Stimulated activated CD8-positive, alpha-beta memory T cell treated with anti-CD3 and anti-CD28 coated beads, Interleukin-12 subunit alpha, Interleukin-12 subunit beta, amount 100 ng/mL, for 4 hours (primary cell): ENCODE results near the gene EFCAB14.
"Not testable (repeated sequence)": the region's sequence is repeated elsewhere in the genome, so short reads cannot be mapped to it uniquely, and the experiment has no call there.

Source experiments
- DNase-seq: peaks from one replicate; pipeline ENCODE4 v3.0.0-alpha.2; 2020; ENCODE audit warnings: low read depth

The EFCAB14 gene

DNA sequence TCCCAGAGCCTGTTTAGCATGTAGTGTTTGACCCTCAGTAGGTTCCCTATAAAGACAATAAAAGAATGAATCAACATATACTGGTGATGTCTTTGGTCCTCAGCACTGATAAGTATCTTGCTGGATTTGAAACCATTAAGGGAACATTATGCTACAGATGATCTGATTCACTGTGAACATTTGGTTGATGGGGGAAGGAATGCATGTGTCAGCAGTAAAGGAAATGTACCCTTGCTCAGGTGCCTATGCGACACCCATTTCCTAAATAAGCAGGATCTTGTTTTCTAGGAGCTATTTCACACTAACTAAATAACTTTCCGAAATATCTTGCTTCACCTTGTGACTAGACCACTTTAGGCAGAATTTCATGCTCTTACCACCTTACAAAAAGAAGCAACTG, 34.2 kb downstream of the EFCAB14 start:
- no peak for DNase-seq

DNA sequence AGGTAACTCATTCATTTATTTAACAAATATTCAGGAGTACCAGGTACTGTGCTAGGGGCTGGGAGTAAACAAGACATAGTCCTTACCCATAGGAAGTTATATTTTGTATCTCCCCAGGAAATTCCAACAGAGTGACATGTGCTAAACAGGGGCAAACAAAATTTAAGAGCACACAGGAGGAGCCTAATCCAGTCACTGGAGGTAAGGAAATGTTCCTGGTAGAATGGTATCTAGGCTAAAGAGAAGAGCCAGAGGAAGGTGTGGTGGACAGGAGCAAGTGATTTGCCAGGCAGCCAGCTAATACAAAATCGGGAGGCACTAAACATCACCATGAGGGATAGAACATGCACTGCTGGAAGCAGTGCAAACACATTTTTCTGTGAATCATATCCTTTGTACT, 36.9 kb downstream of the EFCAB14 start:
- no peak for DNase-seq

DNA sequence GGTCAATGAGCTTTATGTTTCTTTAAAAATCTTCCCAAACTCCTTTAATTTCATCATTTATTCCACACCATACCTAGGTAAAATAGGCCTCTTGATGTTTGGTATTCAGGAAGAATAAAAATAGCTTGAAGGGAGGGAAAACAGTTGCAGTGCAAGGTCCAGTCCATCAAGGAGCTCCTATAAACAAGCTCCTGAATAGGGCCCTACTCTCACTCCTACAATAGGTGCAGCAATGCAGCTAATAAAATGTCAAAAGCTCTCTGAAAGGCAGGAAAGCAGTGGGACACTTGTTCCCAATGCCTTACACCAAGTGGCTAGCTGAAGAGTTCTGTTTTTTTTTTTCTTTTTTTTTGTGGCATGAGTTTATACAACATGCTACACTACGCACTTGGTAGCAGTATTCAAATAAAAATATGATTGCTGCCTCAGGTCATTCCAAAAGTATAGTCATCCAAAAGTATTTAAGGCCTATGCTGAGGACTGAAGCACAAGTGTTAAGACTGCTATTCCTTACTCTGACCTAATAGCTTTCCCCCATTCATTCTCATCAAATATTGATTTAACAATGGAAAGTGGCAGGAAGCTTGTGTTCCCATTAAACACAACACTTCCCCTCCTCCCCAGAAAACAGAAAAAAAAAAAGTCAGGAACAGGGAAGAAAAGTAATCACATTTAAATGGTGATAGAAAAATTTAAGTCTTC, 37.4 kb downstream of the EFCAB14 start:
- no peak for DNase-seq

DNA sequence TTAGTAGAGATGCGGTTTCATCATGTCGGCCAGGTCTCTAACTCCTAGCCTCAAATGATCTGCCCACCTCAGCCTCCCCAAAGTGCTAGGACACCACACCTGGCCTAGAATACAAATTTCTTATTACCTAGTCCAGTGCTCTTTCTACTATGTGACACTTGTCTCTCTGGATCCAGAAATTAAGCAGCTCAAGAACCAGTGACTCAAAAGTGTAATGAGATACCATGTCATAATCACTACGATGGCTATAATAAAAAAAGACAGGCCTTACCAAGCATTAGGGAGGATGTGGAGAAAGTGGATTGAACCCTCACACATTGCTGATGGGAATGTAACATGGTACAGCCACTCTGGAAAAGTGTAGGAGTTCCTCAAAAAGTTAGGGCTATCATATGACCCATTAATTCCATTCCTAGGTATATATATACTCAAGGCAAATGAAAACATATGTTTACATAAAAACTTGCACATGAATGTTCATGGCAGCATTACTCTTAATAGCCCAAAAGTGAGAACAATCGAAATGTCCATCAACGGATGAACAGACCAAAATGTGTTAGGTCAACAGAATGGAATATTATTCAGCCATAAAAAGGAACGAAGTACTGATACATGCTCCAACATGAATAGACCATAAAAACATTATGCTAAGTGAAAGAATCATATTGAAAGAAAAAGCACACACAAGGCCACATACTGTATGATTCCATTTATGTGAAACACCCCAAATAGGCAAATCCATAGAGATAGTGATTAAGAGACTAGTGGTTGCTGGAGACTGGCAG, 38.9 kb downstream of the EFCAB14 start:
- no peak for DNase-seq

DNA sequence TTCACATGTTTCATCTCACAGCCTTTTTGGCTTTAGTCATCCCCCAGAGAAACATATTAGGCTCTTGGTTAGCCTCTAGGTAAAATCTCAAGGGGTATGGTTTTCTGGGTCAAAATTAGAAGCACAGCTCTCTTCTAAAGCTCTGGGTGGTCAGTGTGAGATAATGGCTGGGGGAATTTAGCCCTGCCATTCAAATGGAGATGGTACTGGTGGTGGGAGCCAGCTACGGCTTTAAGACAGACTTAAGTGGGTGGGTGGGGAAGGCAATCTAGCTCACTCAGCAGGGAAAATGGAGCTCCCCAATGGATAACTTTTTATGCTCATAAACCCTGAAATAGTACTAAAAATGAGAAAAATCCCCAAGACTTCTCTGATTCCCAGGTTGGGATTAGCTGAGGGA, 41.6 kb downstream of the EFCAB14 start:
- no peak for DNase-seq

DNA sequence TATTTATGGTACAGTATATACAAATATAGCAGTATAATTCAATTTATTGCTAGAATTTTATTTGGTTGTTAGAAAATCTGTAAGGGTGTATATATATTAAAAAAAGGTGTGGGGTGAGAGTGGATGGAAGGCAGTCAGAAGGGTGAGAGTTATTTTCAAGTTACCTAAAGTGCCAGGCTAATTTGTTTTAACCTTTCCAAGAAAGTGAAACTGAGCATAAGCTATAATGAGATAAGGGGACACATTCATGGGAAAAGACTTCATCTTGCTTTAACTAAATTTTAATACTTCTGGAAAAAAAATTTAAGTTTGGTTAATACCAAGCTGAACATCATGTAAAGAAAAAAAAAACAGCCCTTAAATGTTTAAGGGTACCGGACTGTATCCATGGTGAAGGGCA, 42.4 kb downstream of the EFCAB14 start:
- no peak for DNase-seq

DNA sequence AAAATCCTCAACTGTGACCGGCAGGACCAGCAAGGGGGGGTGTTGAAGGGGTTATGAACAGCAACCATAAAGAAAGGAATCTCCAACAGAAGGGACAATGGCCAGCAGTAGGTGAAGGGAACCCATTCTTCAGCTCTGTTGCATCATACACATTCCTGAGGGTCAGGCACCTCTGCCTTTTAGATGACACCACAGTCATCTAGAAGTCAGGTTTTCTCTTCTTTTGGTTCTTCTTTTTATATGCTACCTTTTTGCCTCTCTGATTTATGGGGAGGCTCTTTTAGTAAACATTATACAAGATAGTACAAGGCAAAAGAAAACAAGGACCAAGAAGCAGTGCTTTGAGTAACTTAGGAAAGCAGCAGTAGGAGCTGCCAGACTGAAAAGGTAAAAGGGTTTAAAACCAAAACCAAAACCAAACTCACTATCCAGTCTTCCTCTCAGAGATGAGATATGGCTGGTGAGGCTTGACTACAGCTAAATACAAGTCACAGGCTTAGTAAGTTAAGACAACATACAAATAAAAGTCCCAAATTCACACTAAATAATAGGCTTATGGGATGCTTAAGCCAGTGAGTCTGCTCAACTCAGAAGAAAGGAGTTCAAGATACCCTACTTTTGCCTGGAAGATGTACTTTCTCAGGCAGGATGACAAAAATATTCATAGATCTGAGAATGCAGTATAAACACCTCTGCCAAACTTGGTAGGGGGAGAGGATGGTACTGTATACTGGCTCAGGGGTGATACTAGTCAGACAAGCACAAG, 43.2 kb downstream of the EFCAB14 start:
- DNase-seq, result no peak

DNA sequence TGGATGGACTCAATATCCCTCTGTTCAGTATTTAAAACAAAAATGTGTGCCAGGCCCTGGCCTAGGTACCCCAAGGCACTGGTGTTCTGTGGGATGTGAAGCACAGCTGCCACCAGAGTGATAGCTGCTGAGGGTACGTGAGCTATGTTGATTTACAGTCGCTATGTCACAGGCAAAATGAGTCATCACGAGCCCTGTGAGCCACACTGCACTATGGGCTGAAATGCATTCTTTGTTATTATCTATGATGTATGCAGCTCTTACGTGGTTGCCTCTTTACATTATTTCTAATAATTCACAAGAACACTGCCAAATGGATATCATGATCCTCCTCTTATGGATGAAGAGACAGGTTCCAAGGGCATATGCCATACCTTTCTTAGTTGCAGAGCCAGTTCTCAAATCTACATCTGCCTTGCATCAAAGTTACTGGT, 45.1 kb downstream of the EFCAB14 start:
- no peak for DNase-seq

DNA sequence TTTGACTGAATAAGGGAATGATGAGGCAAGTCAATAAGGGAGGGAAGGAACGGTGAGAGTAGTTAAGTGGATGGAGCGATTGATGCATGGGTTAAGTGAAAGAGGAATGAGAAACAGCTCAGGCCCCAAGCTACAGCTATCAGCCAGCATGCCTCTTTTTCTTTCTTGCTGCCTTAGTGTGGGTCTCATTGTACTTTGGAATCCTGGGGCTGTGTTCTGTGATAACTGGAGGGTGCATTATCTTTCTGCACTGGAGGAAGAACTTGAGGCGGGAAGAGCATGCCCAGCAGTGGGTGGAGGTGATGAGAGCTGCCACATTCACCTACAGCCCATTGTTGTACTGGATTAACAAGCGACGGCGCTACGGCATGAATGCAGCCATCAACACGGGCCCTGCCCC, 46.2 kb downstream of the EFCAB14 start:
- DNase-seq, result no peak

DNA sequence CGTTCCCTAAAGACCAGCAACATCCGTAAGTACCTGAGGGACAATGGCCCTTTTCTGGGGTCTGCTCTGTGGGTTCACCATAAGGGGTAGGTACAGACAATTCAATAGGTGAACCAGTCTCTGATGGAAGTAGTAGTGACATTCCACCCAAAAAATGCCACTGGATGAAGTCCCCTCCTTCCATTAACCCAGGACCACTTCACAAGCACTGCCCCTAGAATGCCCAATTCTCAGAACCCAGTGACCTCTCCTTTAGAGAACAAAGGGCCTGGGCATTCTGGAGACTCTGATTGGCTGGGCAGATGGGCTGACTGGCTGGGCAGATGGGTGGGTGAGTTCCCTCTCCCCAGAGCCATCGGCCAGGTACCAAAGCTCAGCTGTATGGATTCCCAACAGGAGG, 47.4 kb downstream of the EFCAB14 start, which contains the start of gene TEX38:
Gene TEX38 (plus strand): TSS at position 301 of the 400 bp plus-strand sequence. CDS start 81 bp downstream, at position 382.
- DNase-seq, result no peak

DNA sequence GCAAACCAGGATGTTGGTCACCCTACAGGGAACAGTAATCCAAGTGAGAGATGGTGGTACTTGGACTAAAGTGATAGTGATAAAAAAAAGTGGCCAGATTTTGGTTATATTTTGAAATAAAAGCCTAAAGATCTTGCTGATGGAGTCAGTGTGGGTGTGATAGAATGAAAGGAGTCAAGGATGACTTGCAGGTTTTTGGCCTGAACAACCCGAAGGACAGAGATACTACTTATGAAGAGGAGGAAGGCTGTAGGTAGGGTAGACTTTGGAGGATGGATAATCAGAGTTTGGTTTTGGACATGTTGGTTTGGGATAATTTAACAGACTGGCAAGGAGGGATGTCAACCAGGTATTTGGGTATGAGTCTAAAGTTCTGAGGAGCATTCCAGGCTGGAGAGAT, 48.8 kb downstream of the EFCAB14 start:
- no peak for DNase-seq

DNA sequence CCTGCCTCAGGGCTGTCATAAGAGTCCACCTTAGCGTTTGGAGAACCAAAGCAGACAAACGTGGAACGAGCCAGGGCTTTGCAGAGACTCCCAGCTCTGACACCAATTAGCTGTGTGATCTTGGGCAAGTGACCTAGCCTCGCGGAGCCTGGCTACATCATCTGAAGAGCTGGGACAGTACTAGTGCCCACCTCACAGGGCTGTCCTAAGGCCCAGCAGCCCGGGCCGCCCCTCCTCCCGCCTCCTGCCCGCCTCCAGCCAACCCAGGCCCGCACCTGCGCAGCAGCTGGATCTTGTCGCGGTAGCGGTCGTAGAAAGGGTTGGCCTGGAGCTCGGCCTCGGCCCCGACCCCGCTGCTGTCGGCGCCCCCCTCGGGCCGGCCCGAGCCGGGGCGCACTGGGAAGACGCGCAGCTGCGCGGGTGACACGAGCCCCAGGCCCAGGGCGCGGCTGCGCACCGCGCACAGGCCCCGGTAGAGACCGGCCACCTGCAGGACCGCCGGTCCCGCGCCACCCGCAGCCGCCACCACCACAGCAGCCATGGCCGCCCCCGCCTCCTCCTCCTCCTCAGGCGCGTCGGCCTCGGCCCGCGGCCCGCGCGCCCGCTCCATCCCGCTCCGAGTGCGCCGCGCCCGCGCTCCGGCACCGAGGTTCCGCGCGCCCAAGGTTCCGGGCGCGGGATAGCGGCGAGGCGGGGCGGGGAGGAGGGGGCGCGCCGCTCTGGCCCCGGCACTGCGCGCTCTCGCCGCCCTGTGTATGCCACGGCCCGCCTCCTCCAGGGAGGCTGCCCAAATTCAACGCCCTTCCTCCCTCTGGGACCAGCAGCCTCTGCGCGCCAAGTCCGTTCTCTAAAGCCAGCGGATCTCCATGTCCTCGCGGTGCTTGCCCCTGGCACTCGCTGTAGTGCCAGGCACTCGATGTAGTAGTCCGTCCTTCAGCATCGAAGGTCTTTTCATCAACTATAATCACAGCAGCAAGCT, 50.8 kb downstream of the EFCAB14 start, which contains the start of gene ATPAF1:
Gene ATPAF1 (minus strand): TSS at position 583 of the 979 bp plus-strand sequence. CDS start 42 bp downstream, at position 541.
- DNase-seq, result peak; percentile 37

DNA sequence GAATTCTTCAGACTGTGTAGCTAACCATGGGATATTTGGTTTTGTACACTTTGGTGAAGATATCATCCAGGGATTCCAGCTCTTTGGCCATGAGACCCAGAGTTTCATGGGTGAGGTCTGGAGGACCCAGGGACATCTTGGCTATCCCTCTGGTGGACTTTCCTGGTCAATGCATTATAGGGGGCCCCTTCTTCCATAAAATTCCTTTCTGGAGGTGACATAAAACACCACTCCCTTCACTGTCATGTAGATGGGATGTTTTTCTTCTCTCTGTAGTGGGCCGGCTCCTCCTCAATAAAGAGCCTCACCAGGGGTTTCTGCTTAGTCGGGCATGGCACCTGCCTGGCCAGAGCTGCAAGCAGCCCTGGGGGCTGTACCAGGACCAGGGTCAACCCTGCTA, 52.9 kb downstream of the EFCAB14 start:
- no peak for DNase-seq

DNA sequence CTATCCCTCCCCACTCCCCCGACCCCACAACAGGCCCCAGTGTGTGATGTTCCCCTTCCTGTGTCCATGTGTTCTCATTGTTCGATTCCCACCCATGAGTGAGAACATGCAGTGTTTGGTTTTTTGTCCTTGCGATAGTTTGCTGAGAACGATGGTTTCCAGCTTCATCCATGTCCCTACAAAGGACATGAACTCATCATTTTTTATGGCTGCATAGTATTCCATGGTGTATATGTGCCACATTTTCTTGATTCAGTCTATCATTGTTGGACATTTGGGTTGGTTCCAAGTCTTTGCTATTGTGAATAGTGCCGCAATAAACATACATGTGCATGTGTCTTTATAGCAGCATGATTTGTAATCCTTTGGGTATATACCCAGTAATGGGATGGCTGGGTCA, 56.0 kb downstream of the EFCAB14 start:
- DNase-seq, result not testable (repeated sequence)

DNA sequence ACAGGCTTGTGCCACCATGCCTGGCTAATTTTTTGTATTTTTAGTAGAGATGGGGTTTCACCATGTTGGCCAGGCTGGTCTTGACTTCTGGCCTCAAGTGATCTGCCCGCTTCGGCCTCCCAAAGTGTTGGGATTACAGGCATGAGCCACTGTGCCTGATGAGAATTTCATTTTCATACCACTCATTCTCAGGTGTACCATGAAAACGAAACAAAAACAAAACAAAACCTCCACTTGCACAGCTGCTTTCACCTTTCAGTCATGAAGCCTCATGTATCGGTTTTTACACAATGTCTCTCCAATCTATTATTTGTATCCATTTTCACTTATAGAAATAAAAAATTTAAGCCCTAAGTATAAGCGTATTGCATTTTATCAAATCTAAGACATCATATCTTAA, 58.8 kb downstream of the EFCAB14 start:
- not testable (repeated sequence) for DNase-seq

DNA sequence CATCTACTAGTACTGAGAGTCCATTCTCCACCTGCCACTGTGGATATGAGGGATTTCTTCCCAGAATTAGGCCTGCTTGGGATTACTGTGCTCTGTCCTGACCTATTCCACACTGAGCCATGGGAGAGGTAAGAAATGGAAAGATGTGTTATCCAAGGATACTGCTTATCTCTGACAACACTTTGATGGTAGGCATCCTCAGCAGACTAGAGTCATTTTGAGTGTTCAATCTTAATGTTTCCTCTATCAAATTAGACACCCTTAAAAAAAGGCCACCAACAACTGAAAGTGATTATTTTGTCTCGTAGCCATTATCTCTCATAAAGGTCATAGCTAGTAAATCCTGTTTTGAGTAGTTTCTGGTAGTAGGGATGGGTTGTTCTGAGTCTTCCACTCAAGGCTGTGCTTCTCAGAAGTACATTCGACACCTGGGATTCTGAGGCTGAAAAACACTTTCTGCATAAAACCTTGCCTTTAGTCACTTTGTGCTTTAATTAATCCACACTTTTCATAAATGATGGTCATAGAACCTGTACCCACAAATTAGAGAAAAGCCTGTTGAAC, 59.5 kb downstream of the EFCAB14 start:
- DNase-seq, result no peak

DNA sequence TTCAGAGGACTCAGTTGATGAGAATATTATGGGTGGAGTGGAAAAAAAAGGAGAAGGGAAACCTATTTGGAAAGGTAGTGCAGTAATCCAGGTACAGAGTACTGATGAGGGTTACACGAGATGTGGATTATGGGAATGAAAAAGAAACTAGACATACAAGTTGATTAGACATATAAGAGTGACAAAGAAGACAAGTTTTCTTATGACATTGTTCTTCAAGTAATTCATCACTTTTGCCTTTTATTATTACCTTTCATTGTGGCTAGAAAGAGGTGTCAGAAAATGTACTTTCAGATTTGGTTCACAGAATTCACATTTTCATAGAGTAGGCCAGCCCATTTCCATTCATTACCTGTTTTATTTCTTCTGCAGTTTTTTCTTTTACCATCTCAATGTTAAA, 61.1 kb downstream of the EFCAB14 start:
- no peak for DNase-seq

DNA sequence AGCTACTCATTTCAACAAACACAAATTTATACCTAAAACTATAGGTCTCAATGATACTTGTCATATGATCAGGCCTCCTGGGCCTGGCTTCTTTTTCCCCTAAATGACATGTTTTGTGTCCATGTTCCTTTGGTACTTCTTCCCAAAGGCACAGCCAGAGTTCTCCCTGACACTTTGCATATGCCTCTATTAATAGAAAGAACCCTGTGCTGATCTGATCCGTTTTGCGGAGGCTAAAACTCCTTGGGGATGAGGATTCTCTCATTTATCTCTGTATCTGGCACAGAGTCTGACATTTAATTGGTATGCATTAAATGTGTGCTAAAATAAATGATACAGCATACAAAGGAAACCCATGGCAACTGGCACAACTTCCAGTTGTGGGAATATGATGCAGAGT, 62.3 kb downstream of the EFCAB14 start:
- DNase-seq, result no peak

DNA sequence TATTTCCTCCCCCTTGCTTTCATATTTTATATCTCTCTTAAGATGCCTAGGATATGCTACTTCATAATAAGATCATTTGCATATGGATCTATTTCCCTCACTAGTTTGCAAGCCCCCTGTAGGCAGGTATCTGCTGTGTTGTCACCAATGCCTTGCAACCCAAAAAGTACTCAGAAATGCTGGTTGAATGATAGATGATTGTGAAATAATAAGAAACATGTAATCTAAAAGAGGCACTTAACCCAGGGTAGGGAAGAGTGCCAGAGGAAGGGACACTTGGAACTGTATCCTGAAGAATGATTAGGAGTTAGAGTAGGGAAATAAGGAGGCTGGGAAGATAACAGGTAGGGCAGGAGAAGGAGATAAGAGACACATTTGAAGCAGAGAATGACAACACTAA, 63.1 kb downstream of the EFCAB14 start:
- DNase-seq, result no peak

DNA sequence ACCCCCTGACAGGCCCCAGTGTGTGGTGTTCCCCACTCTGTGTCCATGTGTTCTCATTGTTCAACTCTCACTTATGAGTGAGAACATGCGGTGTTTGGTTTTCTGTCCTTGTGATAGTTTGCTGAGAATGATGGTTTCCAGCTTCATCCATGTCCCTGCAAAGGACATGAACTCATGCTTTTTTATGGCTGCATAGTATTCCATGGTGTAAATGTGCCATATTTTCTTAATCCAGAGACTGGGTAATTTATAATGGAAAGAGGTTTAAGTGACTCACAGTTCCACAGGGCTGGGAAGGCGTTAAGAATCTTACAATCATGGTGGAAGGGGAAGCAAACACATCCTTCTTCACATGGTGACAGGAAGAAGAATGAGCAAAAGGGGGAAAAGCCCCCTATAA, 64.2 kb downstream of the EFCAB14 start:
- DNase-seq, result not testable (repeated sequence)

DNA sequence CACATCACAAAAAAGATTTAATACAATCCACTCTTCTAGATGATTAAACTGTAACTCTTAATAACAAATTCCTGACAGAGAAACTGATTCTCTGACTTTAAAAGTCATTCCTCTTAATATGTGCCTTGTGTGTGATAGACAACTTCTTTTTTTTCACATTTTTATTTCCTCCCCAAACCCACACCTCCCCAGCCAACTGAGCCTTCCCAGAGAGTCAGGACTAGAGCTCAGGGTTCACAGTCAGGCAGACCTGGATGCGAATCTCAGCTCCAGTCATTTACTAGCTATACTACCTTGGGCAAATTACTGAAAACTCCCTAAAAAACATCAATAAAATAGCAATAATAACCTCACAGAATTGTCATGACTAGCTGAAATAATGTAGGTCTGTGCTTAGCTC, 64.9 kb downstream of the EFCAB14 start:
- no peak for DNase-seq
